ENCODE data around the gene MUC6. TPM values are rescaled to one million over a fixed set of nuclear protein-coding genes. Genes with fewer than 3 reads are reported as not detected.

The MUC6 gene
- total and polyA plus RNA-seq, 8 donors: 0.34 to 1.0 (median 0.56) TPM; not detected in 2

- intact Hi-C loops (cut with DNase I): no loop called here
- Histone ChIP-seq H3K36me3 (peaks cover 3 to 96% of the 10 kb centered on the region in 2 donors), H3K4me3 (no peak overlapping the region), H3K27me3 (no peaks in the 10 kb centered on the region), H3K27ac (no peak overlapping the region), H3K9me3 (no peaks in the 10 kb centered on the region), H3K4me1 (no peaks in the 10 kb centered on the region)
- ATAC-seq (no peak), DNase-seq (no peak)
- no peak for TF ChIP-seq CTCF (IDR thresholded peaks at IDR 0.05)
Measured at GRCh38 chr11:996681-997080, 39.8 kb downstream of the MUC6 start.

GRCh38 chr11:995752-996420, 40.6 kb downstream of the MUC6 start:
- Histone ChIP-seq H3K36me3 (peaks cover 3 to 94% of the 10 kb centered on the region in 2 donors), H3K4me1 (no peaks in the 10 kb centered on the region), H3K27ac (no peak overlapping the region), H3K9me3 (no peaks in the 10 kb centered on the region), H3K4me3 (no peak overlapping the region), H3K27me3 (no peaks in the 10 kb centered on the region)
- DNase-seq (no peak), ATAC-seq (no peak)
- intact Hi-C loops (cut with DNase I): no loop called here
- no peak for TF ChIP-seq CTCF (IDR thresholded peaks at IDR 0.05)

GRCh38 chr11:995044-995751, 41.3 kb downstream of the MUC6 start:
- no peaks in the 10 kb centered on the region for H3K27me3 ChIP-seq

GRCh38 chr11:993632-994167, 42.8 kb downstream of the MUC6 start:
- no peaks in the 10 kb centered on the region for H3K27me3 ChIP-seq
- H3K36me3 ChIP-seq: peaks cover 3 to 90% of the 10 kb centered on the region in 2 donors
- no peaks in the 10 kb centered on the region for H3K9me3 ChIP-seq
- TF ChIP-seq CTCF (IDR thresholded peaks at IDR 0.05): no peak
- no peaks in the 10 kb centered on the region for H3K4me1 ChIP-seq
- ATAC-seq: no peak
- no peak for DNase-seq
- intact Hi-C loops (cut with DNase I): no loop called here
- no peak overlapping the region for H3K27ac ChIP-seq
- H3K4me3 ChIP-seq: no peak overlapping the region

More at GRCh38 chr11:995044-995751, 41.3 kb downstream of the MUC6 start:
- Histone ChIP-seq H3K27ac (no peak overlapping the region), H3K9me3 (no peaks in the 10 kb centered on the region), H3K4me1 (no peaks in the 10 kb centered on the region), H3K4me3 (no peak overlapping the region), H3K36me3 (peaks cover 3 to 90% of the 10 kb centered on the region in 2 donors)
- ATAC-seq (no peak), DNase-seq (no peak)
- no peak for TF ChIP-seq CTCF (IDR thresholded peaks at IDR 0.05)
- intact Hi-C loops (cut with DNase I): no loop called here

- ATAC-seq (no peak), DNase-seq (no peak)
- Histone ChIP-seq H3K27me3 (no peaks in the 10 kb centered on the region), H3K4me1 (no peaks in the 10 kb centered on the region), H3K36me3 (peaks cover 3 to 91% of the 10 kb centered on the region in 2 donors), H3K27ac (no peak overlapping the region), H3K9me3 (no peaks in the 10 kb centered on the region), H3K4me3 (no peak overlapping the region)
- no peak for TF ChIP-seq CTCF (IDR thresholded peaks at IDR 0.05)
- intact Hi-C loops (cut with DNase I): no loop called here
Measured at GRCh38 chr11:992577-992976, 43.9 kb downstream of the MUC6 start.
